GM12878 (cell line): Measurements from ENCODE around the gene PTGR3. TPM values are rescaled to one million over a fixed set of nuclear protein-coding genes. Genes with fewer than 3 reads are reported as not detected.

Experiments
- ATAC-seq: fragments of 200-7000 bp; cut with Tn5 transposase; 3 replicates; pipeline ENCODE4 v1.9.1; 2020; ENCODE audit warnings: mild to moderate bottlenecking, moderate library complexity
- BruUV-seq: library from RNA; stranded (reverse); fragments of 400-500 nt; replicated peaks from 2 replicates; lab custom pipeline; 2021; lab: Mats Ljungman, UMichigan
- CTCF ChIA-PET: fragments of 300-600 bp; sonication (Branson Sonifier 250); formaldehyde crosslinking; extraction: SDS; loops from one replicate; lab custom pipeline; 2021; ENCODE audit warnings: inconsistent platforms; lab: Yijun Ruan, JAX
- POLR2A ChIA-PET: fragments of 350-600 bp; formaldehyde crosslinking; extraction: SDS; loops from one replicate; lab custom pipeline; 2021; ENCODE audit warnings: inconsistent platforms; lab: Charles Lee
- RAD21 ChIA-PET: fragments of 300-600 bp; sonication (Branson Sonifier 250); formaldehyde crosslinking; loops from one replicate; lab custom pipeline; 2023; ENCODE audit warnings: antibody characterized with exemption; ENCODE audit not compliant: unreplicated experiment; lab: Charles Lee
- SMC1A ChIA-PET: fragments of 300-600 bp; sonication (Branson Sonifier 250); formaldehyde crosslinking; loops from one replicate; lab custom pipeline; 2023; ENCODE audit not compliant: unreplicated experiment, uncharacterized antibody; lab: Charles Lee
- DNase-seq: peaks from one replicate; pipeline ENCODE4 v3.0.0-alpha.2; 2011; ENCODE audit warnings: low read depth, low spot score
- FAIRE-seq: peaks from 3 replicates; lab custom pipeline; 2011; peaks lifted over from hg19 to GRCh38; lab: Jason Lieb, UNC
- H2AFZ ChIP-seq: 2 replicates; pipeline ENCODE4 v1.6.0; 2011; ENCODE audit warnings: low read depth, low read length, control low read depth; ENCODE audit not compliant: control insufficient read depth
- H3K27ac ChIP-seq: 2 replicates; pipeline ENCODE4 v1.5.1; 2011; ENCODE audit warnings: control low read depth; ENCODE audit not compliant: control insufficient read depth, insufficient read depth
- H3K27me3 ChIP-seq, 2 experiments: replicated peaks in 1 of 2; 2 replicates each; pipeline versions ENCODE4 v1.6.0 to v1.6.1; 2011; ENCODE audit warnings: low read length in 1 of 2; ENCODE audit not compliant: control insufficient read depth in 2 of 2, insufficient read depth in 2 of 2
- H3K36me3 ChIP-seq, 2 experiments: 2 replicates each; pipeline ENCODE4 v1.5.1; 2011; ENCODE audit warnings: low read length in 1 of 2; ENCODE audit not compliant: control insufficient read depth in 2 of 2, insufficient read depth in 2 of 2
- H3K4me1 ChIP-seq: 2 replicates; pipeline ENCODE4 v1.6.1; 2011; ENCODE audit warnings: mild to moderate bottlenecking, low read length, moderate library complexity, mixed read lengths; ENCODE audit not compliant: control insufficient read depth, insufficient read depth
- H3K4me2 ChIP-seq: 2 replicates; pipeline ENCODE4 v1.6.0; 2011; ENCODE audit warnings: control low read depth; ENCODE audit not compliant: control insufficient read depth, insufficient read depth
- H3K4me3 ChIP-seq: fragments of 200-600 bp; sonication (generic); 2 replicates; pipeline ENCODE4 v1.5.1; 2016
- H3K79me2 ChIP-seq: 2 replicates; pipeline ENCODE4 v1.6.0; 2011; ENCODE audit warnings: low read length; ENCODE audit not compliant: control insufficient read depth, insufficient read depth
- H3K9ac ChIP-seq: 2 replicates; pipeline ENCODE4 v1.8.0; 2011; ENCODE audit warnings: low read length, control low read depth, mixed read lengths; ENCODE audit not compliant: control insufficient read depth, insufficient read depth
- H3K9me3 ChIP-seq: replicated peaks from 3 replicates; pipeline ENCODE4 v1.5.1; 2011; ENCODE audit warnings: mild to moderate bottlenecking, low read length; ENCODE audit not compliant: control insufficient read depth, insufficient read depth
- H4K20me1 ChIP-seq: 2 replicates; pipeline ENCODE4 v1.6.0; 2011; ENCODE audit not compliant: control insufficient read depth, insufficient read depth
- ASH2L ChIP-seq: fragments of 300-600, 200-600 bp; sonication (generic); IDR thresholded peaks from 2 replicates; pipeline ENCODE4 v1.6.1; 2017; ENCODE audit warnings: low read depth, mild to moderate bottlenecking, borderline replicate concordance
- BHLHE40 ChIP-seq, 2 experiments: fragments of 450-650 bp in 1 of 2; IDR thresholded peaks; 2 replicates each; pipeline ENCODE4 v1.6.1; 2011 to 2017; ENCODE audit warnings: low read depth in 2 of 2, borderline replicate concordance in 1 of 2, improper control_type of control experiment in 1 of 2, low read length in 1 of 2, mild to moderate bottlenecking in 1 of 2
- CHD2 ChIP-seq: IDR thresholded peaks from 2 replicates; pipeline ENCODE4 v1.6.1; 2011; ENCODE audit warnings: low read depth, low read length, improper control_type of control experiment, borderline replicate concordance
- E2F8 ChIP-seq: fragments of 450-650 bp; IDR thresholded peaks from 2 replicates; pipeline ENCODE4 v1.6.1; 2018; ENCODE audit warnings: mild to moderate bottlenecking, low read depth, moderate library complexity; ENCODE audit not compliant: partially characterized antibody
- EGR1 ChIP-seq, 2 experiments: IDR thresholded peaks; 1 replicate in 1 of 2; 2 replicates in 1 of 2; pipeline ENCODE4 v1.6.1; 2011 to 2012; ENCODE audit warnings: low read depth in 2 of 2, low read length in 2 of 2, borderline replicate concordance in 1 of 2, mild to moderate bottlenecking in 1 of 2, moderate library complexity in 1 of 2
- EP300 ChIP-seq, 2 experiments: fragments of 150-350 bp in 1 of 2; IDR thresholded peaks; 2 replicates each; pipeline ENCODE4 v1.6.1; 2011 to 2012; ENCODE audit warnings: low read depth in 2 of 2, low read length in 2 of 2, borderline replicate concordance in 1 of 2, improper control_type of control experiment in 1 of 2, inconsistent platforms in 1 of 2; ENCODE audit not compliant: control insufficient read depth in 1 of 2
- EZH2 ChIP-seq: IDR thresholded peaks from 2 replicates; pipeline ENCODE4 v1.6.1; 2012; ENCODE audit warnings: low read depth, mild to moderate bottlenecking, control low read depth, inconsistent platforms, low read length, borderline replicate concordance; ENCODE audit not compliant: control insufficient read depth
- GABPA ChIP-seq: IDR thresholded peaks from 2 replicates; pipeline ENCODE4 v1.6.1; 2014; ENCODE audit warnings: antibody characterized with exemption, low read depth, mild to moderate bottlenecking, inconsistent platforms
- RELA ChIP-seq: fragments of 450-650 bp; IDR thresholded peaks from 2 replicates; pipeline ENCODE4 v1.8.0; 2014; ENCODE audit warnings: borderline replicate concordance; ENCODE audit not compliant: partially characterized antibody
- SMC3 ChIP-seq: IDR thresholded peaks from 2 replicates; pipeline ENCODE4 v1.6.1; 2011; ENCODE audit warnings: low read length, improper control_type of control experiment, borderline replicate concordance
- SPI1 ChIP-seq: IDR thresholded peaks from 2 replicates; pipeline ENCODE4 v1.6.1; 2011; ENCODE audit warnings: low read depth, mild to moderate bottlenecking, low read length, moderate library complexity, borderline replicate concordance; ENCODE audit not compliant: insufficient read depth
- SREBF1 ChIP-seq: IDR thresholded peaks from 2 replicates; pipeline ENCODE4 v1.6.1; 2012; ENCODE audit warnings: mild to moderate bottlenecking, low read length
- ZNF622 ChIP-seq: fragments of 450-650 bp; IDR thresholded peaks from 2 replicates; pipeline ENCODE4 v1.6.1; 2017; ENCODE audit warnings: mild to moderate bottlenecking, inconsistent platforms
- ZSCAN29 ChIP-seq: fragments of 450-650 bp; IDR thresholded peaks from 2 replicates; pipeline ENCODE4 v1.6.1; 2017; ENCODE audit warnings: mild to moderate bottlenecking, moderate library complexity
- WGBS: methylation state at CpG from one replicate; pipeline ENCODE4 v1.1.6; 2016; ENCODE audit warnings: low lambda C conversion rate; ENCODE audit not compliant: insufficient replicate concordance, insufficient coverage; ENCODE audit errors: missing lambda C conversion rate; 5-methylcytosine and 5-hydroxymethylcytosine counted together
- in situ Hi-C: fragments of 300-500 bp; cut with MboI; formaldehyde crosslinking; loops from 9 replicates; pipeline ENCODE4 v1.14.3; 2018; ENCODE audit warnings: mixed read lengths
- intact Hi-C: fragments of 100-400 bp; cut with micrococcal nuclease; formaldehyde crosslinking; loops from one replicate; pipeline ENCODE4 v1.14.2; 2022; ENCODE audit not compliant: unreplicated experiment
- polyA plus RNA-seq, 11 experiments: library from polyadenylated mRNA; depleted of rRNA in 4 of 11; unstranded in 6 of 11; stranded (reverse) in 5 of 11; fragments of >200 nt; fragmentation: Nextera tagmentation in 4 of 11; fragmentation: Illumina TruSeq in 1 of 11; extraction: Ambion mirVana in 4 of 11; extraction: Trizol in 1 of 11; gene quantifications; 1 replicate in 1 of 11; 2 replicates in 10 of 11; pipeline versions ENCODE4 v1.2.1 to v1.2.3, GENCODE V29; 2011 to 2016; ENCODE audit warnings: inconsistent platforms in 2 of 11, missing spikeins in 2 of 11, low read depth in 1 of 11
- total RNA-seq, 4 experiments: library from RNA; depleted of rRNA in 3 of 4; stranded (reverse); fragments of >200 nt in 3 of 4; fragmentation: Illumina TruSeq in 1 of 4; extraction: Trizol in 1 of 4; gene quantifications; 2 replicates each; pipeline versions ENCODE4 v1.2.1 to v1.2.3, GENCODE V29; 2013 to 2021
- TF ChIP-seq, protein P1 (sequence below): fragments of 450-650 bp; IDR thresholded peaks from 2 replicates; pipeline ENCODE4 v1.6.1; 2017; ENCODE audit warnings: low read depth, mild to moderate bottlenecking, moderate library complexity
- TF ChIP-seq, protein P2 (sequence below): IDR thresholded peaks from 2 replicates; pipeline ENCODE4 v1.6.1; 2011; ENCODE audit warnings: low read depth, mild to moderate bottlenecking, low read length, moderate library complexity, borderline replicate concordance; ENCODE audit errors: extremely low read depth

The PTGR3 gene
- total and polyA plus RNA-seq, 10 of the 15 experiments (the other 5 are each of a cell fraction or from before 2014, with no cell fraction given) = 6.2 to 69.8 (median 21.9) TPM

GRCh38 chr18:75257605-75258004 lies 48.7 kb upstream of the PTGR3 start:
- POLR2A ChIA-PET = no interaction called here
- intact Hi-C loops = no loop called here
- Histone ChIP-seq H3K27ac (no peak overlapping the region), H3K4me1 (peaks cover 23% of the 10 kb centered on the region), H3K79me2 (peaks cover 1% of the 10 kb centered on the region), H3K4me2 (no peak overlapping the region), H3K27me3 (no peaks in the 10 kb centered on the region), H4K20me1 (no peaks in the 10 kb centered on the region), H3K9ac (no peak overlapping the region), H3K4me3 (no peak overlapping the region), H2AFZ (no peak overlapping the region), H3K9me3 (no peaks in the 10 kb centered on the region; the same call in 2 of the 3 replicates), H3K36me3 (no peaks in the 10 kb centered on the region)
- no TSS peak for BruUV-seq
- WGBS = 96% methylated on average over 14 of the region's 14 CpGs
- FAIRE-seq = no peak
- no peak for ATAC-seq
- SMC1A ChIA-PET = interaction anchor here (2.3 kb wide), 1 partner anchor 12 kb away, joined by 10 read pairs; no protein-coding TSS in a partner anchor
- no peak for DNase-seq
- CTCF ChIA-PET = no interaction called here
- TF ChIP-seq SPI1 (no peak), EZH2 (no peak), EP300 (IDR thresholded peaks at IDR 0.05; ENCODE audit: borderline replicate concordance in 1 of 2, control insufficient read depth in 1 of 2, low read depth in 2 of 2, low read length in 2 of 2) (no peak), SMC3 (no peak), ASH2L (no peak), E2F8 (no peak), BHLHE40 (IDR thresholded peaks at IDR 0.05; ENCODE audit: borderline replicate concordance in 1 of 2, low read depth in 2 of 2, low read length in 1 of 2) (no peak), CHD2 (no peak), ZNF622 (no peak), ZSCAN29 (no peak), RELA (no peak), GABPA (no peak), SREBF1 (no peak), EGR1 (IDR thresholded peaks at IDR 0.05; ENCODE audit: borderline replicate concordance in 1 of 2, low read depth in 2 of 2, low read length in 2 of 2) (no peak)
- TF ChIP-seq, protein P1, sequence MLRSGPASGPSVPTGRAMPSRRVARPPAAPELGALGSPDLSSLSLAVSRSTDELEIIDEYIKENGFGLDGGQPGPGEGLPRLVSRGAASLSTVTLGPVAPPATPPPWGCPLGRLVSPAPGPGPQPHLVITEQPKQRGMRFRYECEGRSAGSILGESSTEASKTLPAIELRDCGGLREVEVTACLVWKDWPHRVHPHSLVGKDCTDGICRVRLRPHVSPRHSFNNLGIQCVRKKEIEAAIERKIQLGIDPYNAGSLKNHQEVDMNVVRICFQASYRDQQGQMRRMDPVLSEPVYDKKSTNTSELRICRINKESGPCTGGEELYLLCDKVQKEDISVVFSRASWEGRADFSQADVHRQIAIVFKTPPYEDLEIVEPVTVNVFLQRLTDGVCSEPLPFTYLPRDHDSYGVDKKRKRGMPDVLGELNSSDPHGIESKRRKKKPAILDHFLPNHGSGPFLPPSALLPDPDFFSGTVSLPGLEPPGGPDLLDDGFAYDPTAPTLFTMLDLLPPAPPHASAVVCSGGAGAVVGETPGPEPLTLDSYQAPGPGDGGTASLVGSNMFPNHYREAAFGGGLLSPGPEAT = no peak
- TF ChIP-seq, protein P2, sequence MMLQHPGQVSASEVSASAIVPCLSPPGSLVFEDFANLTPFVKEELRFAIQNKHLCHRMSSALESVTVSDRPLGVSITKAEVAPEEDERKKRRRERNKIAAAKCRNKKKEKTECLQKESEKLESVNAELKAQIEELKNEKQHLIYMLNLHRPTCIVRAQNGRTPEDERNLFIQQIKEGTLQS = no peak
- RAD21 ChIA-PET = interaction anchor here (1.2 kb wide), 1 partner anchor 10 kb away, joined by 3 read pairs; no protein-coding TSS in a partner anchor
- in situ Hi-C loops = no loop called here
